Measurements from ENCODE around the gene ABHD1.

GRCh38 chr2:27081984-27082772 is 41.4 kb upstream of the ABHD1 start:
- TF ChIP-seq CTCF (IDR thresholded peaks at IDR 0.05) (no peak), POLR2AphosphoS5 (IDR thresholded peaks at IDR 0.05) (no peak)

All from breast epithelium (tissue), 3 donors.